Hepatocyte (in vitro differentiated cells): ENCODE results near the gene NOS1AP.

ENCODE experiments used
- EZH2 ChIP-seq: fragments of 200-600 bp; sonication (generic); IDR thresholded peaks from 2 replicates; pipeline ENCODE4 v1.6.1; 2016; ENCODE audit warnings: antibody characterized with exemption, mild to moderate bottlenecking, borderline replicate concordance
- TF ChIP-seq, protein P1 (sequence below): fragments of 200-600 bp; sonication (generic); IDR thresholded peaks from 2 replicates; pipeline ENCODE4 v1.5.1; 2016; ENCODE audit warnings: antibody characterized with exemption, mild to moderate bottlenecking; ENCODE audit not compliant: poor library complexity

DNA sequence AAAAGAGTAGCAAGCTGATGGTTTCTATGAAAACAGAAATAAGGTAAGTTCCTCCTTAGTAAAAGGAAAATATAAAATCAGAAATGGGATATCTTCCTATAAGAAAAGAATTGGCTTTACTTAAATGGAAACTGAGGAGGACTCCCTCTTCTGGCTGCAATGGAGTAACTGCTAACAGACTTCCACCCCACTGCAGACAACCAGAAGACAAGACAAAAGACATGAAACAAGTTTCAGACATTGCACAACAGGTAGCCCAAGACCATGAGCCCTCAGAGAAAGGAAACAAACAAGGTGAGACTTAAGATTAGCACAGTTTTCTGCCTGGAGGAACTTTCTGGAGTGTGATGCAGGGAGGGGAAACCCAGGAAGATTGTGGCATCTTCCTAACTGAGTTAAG is 28.8 kb upstream of the NOS1AP start:
- TF ChIP-seq, protein P1, sequence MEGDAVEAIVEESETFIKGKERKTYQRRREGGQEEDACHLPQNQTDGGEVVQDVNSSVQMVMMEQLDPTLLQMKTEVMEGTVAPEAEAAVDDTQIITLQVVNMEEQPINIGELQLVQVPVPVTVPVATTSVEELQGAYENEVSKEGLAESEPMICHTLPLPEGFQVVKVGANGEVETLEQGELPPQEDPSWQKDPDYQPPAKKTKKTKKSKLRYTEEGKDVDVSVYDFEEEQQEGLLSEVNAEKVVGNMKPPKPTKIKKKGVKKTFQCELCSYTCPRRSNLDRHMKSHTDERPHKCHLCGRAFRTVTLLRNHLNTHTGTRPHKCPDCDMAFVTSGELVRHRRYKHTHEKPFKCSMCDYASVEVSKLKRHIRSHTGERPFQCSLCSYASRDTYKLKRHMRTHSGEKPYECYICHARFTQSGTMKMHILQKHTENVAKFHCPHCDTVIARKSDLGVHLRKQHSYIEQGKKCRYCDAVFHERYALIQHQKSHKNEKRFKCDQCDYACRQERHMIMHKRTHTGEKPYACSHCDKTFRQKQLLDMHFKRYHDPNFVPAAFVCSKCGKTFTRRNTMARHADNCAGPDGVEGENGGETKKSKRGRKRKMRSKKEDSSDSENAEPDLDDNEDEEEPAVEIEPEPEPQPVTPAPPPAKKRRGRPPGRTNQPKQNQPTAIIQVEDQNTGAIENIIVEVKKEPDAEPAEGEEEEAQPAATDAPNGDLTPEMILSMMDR: peak; percentile 40
- no peak for TF ChIP-seq EZH2
